Ramos (cell line): ENCODE results near the gene LAMA2.

Experiments used
- in situ Hi-C: fragments of 300-500 bp; cut with MboI; formaldehyde crosslinking; loops from one replicate; pipeline ENCODE4 v1.14.3; 2022; ENCODE audit warnings: low sequenced_read_pairs; ENCODE audit not compliant: unreplicated experiment

Gene LAMA2

GRCh38 chr6:128892079-128892478 lies 9.1 kb downstream of the LAMA2 start:
- in situ Hi-C loops: no loop called here

GRCh38 chr6:128899341-128900050 lies 16.6 kb downstream of the LAMA2 start:
- in situ Hi-C loops: no loop called here

GRCh38 chr6:128903715-128904114 lies 20.8 kb downstream of the LAMA2 start:
- in situ Hi-C loops: no loop called here

- in situ Hi-C loops: no loop called here
Measured at GRCh38 chr6:128914051-128914450, 31.1 kb downstream of the LAMA2 start.

GRCh38 chr6:128918886-128919285 lies 35.9 kb downstream of the LAMA2 start:
- in situ Hi-C loops: no loop called here

GRCh38 chr6:128919412-128920180 lies 36.7 kb downstream of the LAMA2 start:
- in situ Hi-C loops: no loop called here

- in situ Hi-C loops: no loop called here
Measured at GRCh38 chr6:128925765-128926164, 42.8 kb downstream of the LAMA2 start.

- in situ Hi-C loops: no loop called here
Measured at GRCh38 chr6:128929869-128930268, 46.9 kb downstream of the LAMA2 start.

GRCh38 chr6:128930321-128930720 lies 47.4 kb downstream of the LAMA2 start:
- in situ Hi-C loops: no loop called here

GRCh38 chr6:128932061-128932460 lies 49.1 kb downstream of the LAMA2 start:
- in situ Hi-C loops: no loop called here

GRCh38 chr6:128950864-128951263 lies 67.9 kb downstream of the LAMA2 start:
- in situ Hi-C loops: no loop called here

GRCh38 chr6:128952902-128953301 lies 70.0 kb downstream of the LAMA2 start:
- in situ Hi-C loops: no loop called here

GRCh38 chr6:128954308-128955043 lies 71.5 kb downstream of the LAMA2 start:
- in situ Hi-C loops: no loop called here

- in situ Hi-C loops: no loop called here
Measured at GRCh38 chr6:128963561-128963960, 80.6 kb downstream of the LAMA2 start.

GRCh38 chr6:128964233-128964755 lies 81.4 kb downstream of the LAMA2 start:
- in situ Hi-C loops: no loop called here

GRCh38 chr6:128964771-128965170 lies 81.8 kb downstream of the LAMA2 start:
- in situ Hi-C loops: no loop called here

GRCh38 chr6:128966934-128967333 lies 84.0 kb downstream of the LAMA2 start:
- in situ Hi-C loops: no loop called here

GRCh38 chr6:128979071-128979470 lies 96.1 kb downstream of the LAMA2 start:
- in situ Hi-C loops: no loop called here

GRCh38 chr6:128981716-128982115 lies 98.8 kb downstream of the LAMA2 start:
- in situ Hi-C loops: no loop called here

- in situ Hi-C loops: no loop called here
Measured at GRCh38 chr6:128990360-128990759, 107.4 kb downstream of the LAMA2 start.

GRCh38 chr6:128990915-128991314 lies 108.0 kb downstream of the LAMA2 start:
- in situ Hi-C loops: no loop called here
